Adrenal gland (tissue), 12 donors: ENCODE measurements around the gene WHRN. TPM values are rescaled to one million over a fixed set of nuclear protein-coding genes. Genes with fewer than 3 reads are reported as not detected.

Source experiments
- DNase-seq, 7 donors: peaks; one replicate each; pipeline ENCODE4 v3.0.0-alpha.2; 2019 to 2020
- H3K27ac ChIP-seq, 5 donors: fragments of 200-600 bp; sonication (generic) in 4 of 5; 1 replicate in 3 of 5; 2 replicates in 2 of 5; pipeline versions ENCODE4 v1.5.1 to v1.8.0; 2016 to 2020; ENCODE audit warnings: mild to moderate bottlenecking in 1 of 5
- H3K27me3 ChIP-seq: fragments of 200-600 bp; 2 replicates; pipeline ENCODE4 v1.8.0; 2021
- H3K36me3 ChIP-seq, 2 donors: fragments of 200-600 bp; replicated peaks in 1 of 2; 1 replicate in 1 of 2; 2 replicates in 1 of 2; pipeline versions ENCODE4 v1.5.1 to v1.8.0; 2018 to 2022
- H3K4me1 ChIP-seq, 2 donors: fragments of 200-600 bp; replicated peaks in 1 of 2; 1 replicate in 1 of 2; 2 replicates in 1 of 2; pipeline versions ENCODE4 v1.5.1 to v1.8.0; 2018 to 2021
- H3K4me3 ChIP-seq, 4 donors: fragments of 200-600 bp; sonication (generic) in 3 of 4; one replicate each; pipeline ENCODE4 v1.5.1; 2016 to 2018
- H3K9me3 ChIP-seq, 3 donors: fragments of 200-600 bp; sonication (generic) in 1 of 3; replicated peaks in 1 of 3; 1 replicate in 2 of 3; 2 replicates in 1 of 3; pipeline versions ENCODE4 v1.5.1 to v1.8.0; 2016 to 2021
- POLR2A ChIP-seq, 2 donors: fragments of 450-650 bp; IDR thresholded peaks; one replicate each; pipeline ENCODE4 v1.6.1; 2017; ENCODE audit warnings: antibody characterized with exemption in 2 of 2, mild to moderate bottlenecking in 2 of 2, moderate library complexity in 1 of 2
- WGBS, 4 donors: extraction: QIAGEN DNeasy Blood & Tissue Kit in 2 of 4; methylation state at CpG; one replicate each; pipeline versions ENCODE4 v1.1.5 to v1.1.7; 2013 to 2017; 5-methylcytosine and 5-hydroxymethylcytosine counted together
- intact Hi-C, 2 donors: fragments of 100-400 bp; cut with DNase I; formaldehyde crosslinking; loops; one replicate each; pipeline versions ENCODE4 v1.14.1 to v1.15.0; 2022 to 2023
- polyA plus RNA-seq, 3 donors: library from polyadenylated mRNA; stranded (reverse); fragments of 200-250 nt in 2 of 3; fragments of 350-450 nt in 1 of 3; fragmentation: Illumina TruSeq in 1 of 3; extraction: RNeasy Lipid Tissue Mini Kit (QIAGEN cat#74804) in 1 of 3; gene quantifications; one replicate each; pipeline ENCODE4 v1.2.3, GENCODE V29; 2013 to 2014
- total RNA-seq, 9 donors: library from RNA; depleted of rRNA in 4 of 9; stranded (reverse); fragments of >200 nt in 4 of 9; fragments of 120-200 nt in 1 of 9; fragmentation: NEBNext Ultra II Directional in 1 of 9; extraction: Animal tissue kit (Norgen Biotek cat#: 25700) in 1 of 9; gene quantifications; one replicate each; pipeline versions ENCODE4 v1.1.0 to v1.2.4, GENCODE V29; 2013 to 2023
- TF ChIP-seq, protein P1 (sequence below), 6 experiments: fragments of 450-650 bp in 4 of 6; fragments of 200-600 bp in 2 of 6; sonication (generic) in 1 of 6; IDR thresholded peaks; 1 replicate in 5 of 6; 2 replicates in 1 of 6; pipeline versions ENCODE4 v1.5.1 to v1.8.0; 2016 to 2021; ENCODE audit warnings: antibody characterized with exemption in 6 of 6, mild to moderate bottlenecking in 2 of 6, moderate library complexity in 1 of 6
- donor health status: healthy with polysubstance abuse.
- donor health status: Bipolar disorder and iron deficiency.
- donor health status: DM: yes; HTN: yes; CAD: no.
- donor health status: DM: no; HTN: no; CAD: no.
- donor health status: DM: no; HTN: no; CAD: no.
- donor health status: DM: yes; HTN: yes; CAD: no.

Gene WHRN
- total and polyA plus RNA-seq, 12 donors = 33.4 to 359 (median 96.4) TPM

DNA sequence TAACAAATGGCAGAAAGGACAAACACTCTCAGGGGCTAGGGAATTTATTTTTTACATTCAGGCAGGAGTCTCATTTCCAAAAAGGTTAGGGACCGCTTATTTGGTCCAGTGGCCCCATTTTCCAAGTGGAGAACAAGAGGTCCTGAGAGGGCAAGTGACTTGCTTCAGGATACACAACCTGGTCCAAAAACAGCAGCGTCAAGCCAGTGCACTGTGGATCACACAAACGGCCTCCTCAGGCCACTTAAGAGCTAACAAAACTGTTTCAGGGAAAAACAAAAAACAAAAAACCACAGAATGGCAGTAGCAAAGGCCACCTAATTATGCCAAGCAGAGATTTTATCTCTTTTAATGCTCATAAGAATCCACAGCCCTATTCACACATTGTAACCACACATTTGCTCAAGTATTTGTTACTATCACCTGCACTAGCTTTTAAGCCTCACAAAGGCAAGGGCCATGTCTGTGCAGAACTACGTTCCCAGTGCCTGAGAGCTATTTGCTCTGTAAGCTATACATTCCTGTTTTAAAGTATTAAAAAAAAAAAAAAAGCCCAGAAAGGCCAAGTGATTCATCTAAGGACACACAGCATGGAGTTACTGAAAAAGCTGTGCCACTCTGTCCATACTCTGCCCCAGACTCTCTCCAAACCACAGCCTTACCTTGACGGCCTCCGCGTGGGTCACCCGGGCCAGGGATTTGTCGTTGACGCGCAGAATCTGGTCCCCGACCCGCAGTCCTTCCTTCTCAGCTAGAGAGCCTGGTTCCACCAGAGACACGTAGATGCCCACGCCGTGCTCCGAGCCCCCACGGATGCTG, 1.5 kb downstream of the WHRN start:
- Histone ChIP-seq H3K27ac (peak overlapping the region; percentile 59 to 92 (median 81)), H3K4me3 (peak overlapping the region in 3 of 4 donors; percentile 29 to 74 (median 53)), H3K4me1 (peaks cover 16 to 31% of the 10 kb centered on the region in 2 donors), H3K9me3 (no peaks in the 10 kb centered on the region), H3K27me3 (no peaks in the 10 kb centered on the region), H3K36me3 (no peaks in the 10 kb centered on the region)
- intact Hi-C loops = loop anchor here in 1 of 2 donors (10.0 kb wide), 2 partner anchors 91 to 159 kb away; no protein-coding TSS in a partner anchor
- 36 to 49% (median 43%) methylated on average over 13 to 18 of the region's 18 CpGs for WGBS, 4 donors
- DNase-seq = no peak
- no peak for TF ChIP-seq POLR2A (IDR thresholded peaks at IDR 0.05)
- TF ChIP-seq, protein P1, sequence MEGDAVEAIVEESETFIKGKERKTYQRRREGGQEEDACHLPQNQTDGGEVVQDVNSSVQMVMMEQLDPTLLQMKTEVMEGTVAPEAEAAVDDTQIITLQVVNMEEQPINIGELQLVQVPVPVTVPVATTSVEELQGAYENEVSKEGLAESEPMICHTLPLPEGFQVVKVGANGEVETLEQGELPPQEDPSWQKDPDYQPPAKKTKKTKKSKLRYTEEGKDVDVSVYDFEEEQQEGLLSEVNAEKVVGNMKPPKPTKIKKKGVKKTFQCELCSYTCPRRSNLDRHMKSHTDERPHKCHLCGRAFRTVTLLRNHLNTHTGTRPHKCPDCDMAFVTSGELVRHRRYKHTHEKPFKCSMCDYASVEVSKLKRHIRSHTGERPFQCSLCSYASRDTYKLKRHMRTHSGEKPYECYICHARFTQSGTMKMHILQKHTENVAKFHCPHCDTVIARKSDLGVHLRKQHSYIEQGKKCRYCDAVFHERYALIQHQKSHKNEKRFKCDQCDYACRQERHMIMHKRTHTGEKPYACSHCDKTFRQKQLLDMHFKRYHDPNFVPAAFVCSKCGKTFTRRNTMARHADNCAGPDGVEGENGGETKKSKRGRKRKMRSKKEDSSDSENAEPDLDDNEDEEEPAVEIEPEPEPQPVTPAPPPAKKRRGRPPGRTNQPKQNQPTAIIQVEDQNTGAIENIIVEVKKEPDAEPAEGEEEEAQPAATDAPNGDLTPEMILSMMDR (IDR thresholded peaks at IDR 0.05) = no peak

DNA sequence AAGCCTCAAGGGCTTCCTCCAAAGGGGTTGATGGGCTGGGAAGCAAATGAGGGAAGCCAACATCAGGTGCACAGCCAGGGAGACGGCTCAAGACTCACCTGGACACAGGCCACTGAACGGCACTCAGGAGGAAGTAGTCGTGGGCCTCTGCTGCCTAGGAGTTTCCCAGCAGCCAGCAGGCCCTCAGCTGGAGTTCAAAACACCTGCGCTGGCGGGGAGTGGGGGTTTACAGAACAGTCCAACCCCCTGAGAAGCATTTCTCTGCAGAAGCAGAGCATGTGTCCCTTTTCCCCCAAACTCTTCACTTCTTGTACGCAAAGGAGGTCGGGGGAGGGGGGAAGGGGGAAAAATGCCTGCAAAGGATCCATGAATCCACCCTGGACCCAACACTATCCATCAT, 2.3 kb downstream of the WHRN start:
- no peak for TF ChIP-seq POLR2A (IDR thresholded peaks at IDR 0.05)
- TF ChIP-seq, protein P1 (IDR thresholded peaks at IDR 0.05) = no peak
- no peaks in the 10 kb centered on the region for H3K36me3 ChIP-seq
- H3K27me3 ChIP-seq = no peaks in the 10 kb centered on the region
- H3K9me3 ChIP-seq = no peaks in the 10 kb centered on the region
- peak overlapping the region; percentile 59 to 92 (median 81) for H3K27ac ChIP-seq
- H3K4me3 ChIP-seq = peak overlapping the region in 1 of 4 donors; percentile 74
- intact Hi-C loops = loop anchor here in 1 of 2 donors (10.0 kb wide), 2 partner anchors 92 to 158 kb away; no protein-coding TSS in a partner anchor
- DNase-seq = peak in 1 of 7 donors; percentile 36
- peaks cover 16 to 38% of the 10 kb centered on the region in 2 donors for H3K4me1 ChIP-seq
- 36 to 52% (median 37%) methylated on average over 3 to 7 of the region's 7 CpGs for WGBS, 4 donors

DNA sequence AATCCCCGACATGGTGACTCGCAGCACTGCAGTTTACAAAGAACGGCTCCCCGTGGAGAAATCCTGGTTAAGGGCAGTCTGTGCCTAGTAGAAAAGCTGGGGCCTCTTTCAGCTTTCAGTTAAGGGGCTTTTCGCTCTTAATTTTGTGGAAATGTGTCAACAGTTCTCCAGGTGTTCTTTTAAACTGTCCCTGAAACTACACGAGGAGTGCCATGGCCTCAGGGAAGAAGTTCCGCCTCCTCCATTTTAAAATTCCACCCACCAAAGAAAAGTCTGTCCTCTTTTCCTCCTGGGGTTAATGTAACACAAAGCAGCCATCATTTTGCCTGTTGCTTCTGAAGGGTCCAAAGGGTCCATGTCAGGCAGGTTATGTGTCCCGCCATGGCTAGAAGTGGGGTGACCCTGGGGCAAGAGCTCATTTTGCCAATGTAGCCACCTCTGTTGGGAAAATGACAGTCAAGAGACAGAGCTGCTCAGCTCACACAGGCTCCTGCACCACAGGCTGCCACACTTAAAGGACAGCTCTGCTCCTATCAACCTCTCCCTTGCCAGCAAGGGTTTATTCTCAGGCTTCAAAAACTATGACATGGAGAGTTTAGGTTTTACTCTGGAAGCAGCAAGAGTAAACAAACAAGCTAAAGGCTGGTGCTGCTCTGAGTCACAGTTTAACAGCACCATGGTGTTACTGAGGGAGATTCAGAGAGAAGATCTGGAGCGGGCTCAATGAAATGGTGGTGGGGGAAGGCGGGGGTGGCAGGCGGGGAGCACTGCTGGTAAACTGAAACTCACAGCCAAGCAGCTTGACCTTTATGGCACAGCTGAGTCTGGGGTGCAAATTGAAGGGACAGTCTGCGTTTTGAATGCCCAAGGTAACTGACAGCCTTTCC, 3.2 kb downstream of the WHRN start:
- H3K27ac ChIP-seq = peak overlapping the region; percentile 65 to 92 (median 81)
- peak overlapping the region in 1 of 4 donors; percentile 74 for H3K4me3 ChIP-seq
- TF ChIP-seq POLR2A (IDR thresholded peaks at IDR 0.05) = peak in 1 of 2 donors; percentile 69
- TF ChIP-seq, protein P1 (IDR thresholded peaks at IDR 0.05) = no peak
- H3K9me3 ChIP-seq = no peaks in the 10 kb centered on the region
- DNase-seq = peak in 5 of 7 donors; percentile 61 to 70 (median 64)
- H3K27me3 ChIP-seq = no peaks in the 10 kb centered on the region
- H3K36me3 ChIP-seq = no peaks in the 10 kb centered on the region
- intact Hi-C loops = loop anchor here in 1 of 2 donors (10.0 kb wide), 2 partner anchors 93 to 157 kb away; no protein-coding TSS in a partner anchor
- H3K4me1 ChIP-seq = peaks cover 16 to 47% of the 10 kb centered on the region in 2 donors
- 29 to 41% (median 32%) methylated on average over 12 of the region's 12 CpGs for WGBS, 4 donors
